ENCODE data around the gene MAGI2.

Gene MAGI2

GRCh38 chr7:79353720-79354468, 99.6 kb downstream of the MAGI2 start:
- TF ChIP-seq CSDC2 (CRISPR knock-in tag; IDR thresholded peaks at IDR 0.05) = no peak
- TF ChIP-seq TCF4 (CRISPR knock-in tag; IDR thresholded peaks at IDR 0.05; ENCODE audit: borderline replicate concordance) = no peak
- TF ChIP-seq GLIS3 (CRISPR knock-in tag; IDR thresholded peaks at IDR 0.05) = no peak
- no peak for TF ChIP-seq CSRNP3 (CRISPR knock-in tag; IDR thresholded peaks at IDR 0.05)
- no peak for TF ChIP-seq TOX (CRISPR knock-in tag; IDR thresholded peaks at IDR 0.05; ENCODE audit: borderline replicate concordance)
- no peak for TF ChIP-seq SNAI2 (CRISPR knock-in tag; IDR thresholded peaks at IDR 0.05)
- no peak for TF ChIP-seq RARB (CRISPR knock-in tag; IDR thresholded peaks at IDR 0.05)
- TF ChIP-seq OSR1 (CRISPR knock-in tag; IDR thresholded peaks at IDR 0.05) = no peak
- no peak for TF ChIP-seq ZNF565 (CRISPR knock-in tag; conservative IDR thresholded peaks at IDR 0.05; ENCODE audit: low read depth)
- no peak for TF ChIP-seq ZFP30 (CRISPR knock-in tag; IDR thresholded peaks at IDR 0.05)
- TF ChIP-seq ARNTL (CRISPR knock-in tag; IDR thresholded peaks at IDR 0.05; ENCODE audit: borderline replicate concordance, low read depth) = no peak
- no peak for TF ChIP-seq BACH2 (CRISPR knock-in tag; IDR thresholded peaks at IDR 0.05; ENCODE audit: borderline replicate concordance)
- no peak for TF ChIP-seq ZC3H10 (CRISPR knock-in tag; IDR thresholded peaks at IDR 0.05)
- TF ChIP-seq POU6F1 (CRISPR knock-in tag; IDR thresholded peaks at IDR 0.05; ENCODE audit: borderline replicate concordance, low read depth) = no peak
- TF ChIP-seq ZFP3 (CRISPR knock-in tag; IDR thresholded peaks at IDR 0.05) = no peak
- TF ChIP-seq PATZ1 (CRISPR knock-in tag; IDR thresholded peaks at IDR 0.05; ENCODE audit: borderline replicate concordance) = no peak
- no peak for ATAC-seq

GRCh38 chr7:79352323-79352722, 101.1 kb downstream of the MAGI2 start:
- TF ChIP-seq TCF4 (CRISPR knock-in tag; IDR thresholded peaks at IDR 0.05; ENCODE audit: borderline replicate concordance) (no peak), RARB (CRISPR knock-in tag; IDR thresholded peaks at IDR 0.05) (no peak), ZNF8 (CRISPR knock-in tag; IDR thresholded peaks at IDR 0.05) (no peak), ISL1 (CRISPR knock-in tag; IDR thresholded peaks at IDR 0.05) (no peak), BACH2 (CRISPR knock-in tag; IDR thresholded peaks at IDR 0.05; ENCODE audit: borderline replicate concordance) (no peak), CSDC2 (CRISPR knock-in tag; IDR thresholded peaks at IDR 0.05) (no peak), TSHZ2 (CRISPR knock-in tag; IDR thresholded peaks at IDR 0.05) (no peak), ARNTL (CRISPR knock-in tag; IDR thresholded peaks at IDR 0.05; ENCODE audit: borderline replicate concordance, low read depth) (no peak), ZFP3 (CRISPR knock-in tag; IDR thresholded peaks at IDR 0.05) (no peak)

GRCh38 chr7:79347351-79347750, 106.1 kb downstream of the MAGI2 start:
- no peak for ATAC-seq
- TF ChIP-seq PATZ1 (CRISPR knock-in tag; IDR thresholded peaks at IDR 0.05; ENCODE audit: borderline replicate concordance) = no peak
- no peak for TF ChIP-seq POU6F1 (CRISPR knock-in tag; IDR thresholded peaks at IDR 0.05; ENCODE audit: borderline replicate concordance, low read depth)
- TF ChIP-seq ZFP30 (CRISPR knock-in tag; IDR thresholded peaks at IDR 0.05) = no peak
- no peak for TF ChIP-seq RARB (CRISPR knock-in tag; IDR thresholded peaks at IDR 0.05)
- TF ChIP-seq PPARA (CRISPR knock-in tag; IDR thresholded peaks at IDR 0.05; ENCODE audit: borderline replicate concordance) = no peak
- TF ChIP-seq ZC3H10 (CRISPR knock-in tag; IDR thresholded peaks at IDR 0.05) = no peak
- TF ChIP-seq ISL1 (CRISPR knock-in tag; IDR thresholded peaks at IDR 0.05) = no peak
- no peak for TF ChIP-seq ZNF70 (CRISPR knock-in tag; IDR thresholded peaks at IDR 0.05)
- TF ChIP-seq ESRRG (CRISPR knock-in tag; IDR thresholded peaks at IDR 0.05) = no peak
- no peak for TF ChIP-seq ZNF565 (CRISPR knock-in tag; conservative IDR thresholded peaks at IDR 0.05; ENCODE audit: low read depth)
- no peak for TF ChIP-seq TCF4 (CRISPR knock-in tag; IDR thresholded peaks at IDR 0.05; ENCODE audit: borderline replicate concordance)
- no peak for TF ChIP-seq ZNF8 (CRISPR knock-in tag; IDR thresholded peaks at IDR 0.05)
- TF ChIP-seq CREB5 (CRISPR knock-in tag; IDR thresholded peaks at IDR 0.05; ENCODE audit: low read depth) = no peak

More at GRCh38 chr7:79352323-79352722, 101.1 kb downstream of the MAGI2 start:
- no peak; the same call in 2 of the 3 replicates for ATAC-seq

Measured in SK-N-SH treated with all-trans-retinoic acid at 6 μM for 48 hours (cell line).